ENCODE measurements around the gene PFKFB3. TPM values are rescaled to one million over a fixed set of nuclear protein-coding genes. Genes with fewer than 3 reads are reported as not detected.
"Not testable (repeated sequence)": the region's sequence is repeated elsewhere in the genome, so short reads cannot be mapped to it uniquely, and the experiment has no call there.

Gene PFKFB3
- polyA plus RNA-seq, 1 donor = 14.1 TPM

- DNase-seq (ENCODE audit: low read depth) = no peak
These were observed 69.4 kb downstream of the PFKFB3 start for GRCh38 chr10:6272126-6272525.

GRCh38 chr10:6273351-6273750 is 70.6 kb downstream of the PFKFB3 start:
- no peak for DNase-seq (ENCODE audit: low read depth)

GRCh38 chr10:6274040-6274439 is 71.3 kb downstream of the PFKFB3 start:
- no peak for DNase-seq (ENCODE audit: low read depth)

GRCh38 chr10:6274484-6274883 is 71.8 kb downstream of the PFKFB3 start:
- no peak for DNase-seq (ENCODE audit: low read depth)

- DNase-seq (ENCODE audit: low read depth) = no peak
These were observed 72.6 kb downstream of the PFKFB3 start for GRCh38 chr10:6275022-6275997.

- DNase-seq (ENCODE audit: low read depth) = no peak
These were observed 73.6 kb downstream of the PFKFB3 start for GRCh38 chr10:6276356-6276755.

GRCh38 chr10:6278519-6279120 is 75.9 kb downstream of the PFKFB3 start:
- DNase-seq (ENCODE audit: low read depth) = no peak

GRCh38 chr10:6279540-6280267 is 77.0 kb downstream of the PFKFB3 start:
- DNase-seq (ENCODE audit: low read depth) = no peak

GRCh38 chr10:6280291-6280690 is 77.6 kb downstream of the PFKFB3 start:
- DNase-seq (ENCODE audit: low read depth) = no peak

GRCh38 chr10:6282454-6282958 is 79.8 kb downstream of the PFKFB3 start:
- DNase-seq (ENCODE audit: low read depth) = no peak

GRCh38 chr10:6283655-6284054 is 80.9 kb downstream of the PFKFB3 start:
- DNase-seq (ENCODE audit: low read depth) = no peak

- not testable (repeated sequence) for DNase-seq (ENCODE audit: low read depth)
These were observed 87.9 kb downstream of the PFKFB3 start for GRCh38 chr10:6290621-6291020.

GRCh38 chr10:6292741-6293151 is 90.0 kb downstream of the PFKFB3 start:
- DNase-seq (ENCODE audit: low read depth) = no peak

- DNase-seq (ENCODE audit: low read depth) = not testable (repeated sequence)
These were observed 93.7 kb downstream of the PFKFB3 start for GRCh38 chr10:6296425-6296824.

GRCh38 chr10:6296828-6297251 is 94.1 kb downstream of the PFKFB3 start:
- no peak for DNase-seq (ENCODE audit: low read depth)

- DNase-seq (ENCODE audit: low read depth) = no peak
These were observed 94.8 kb downstream of the PFKFB3 start for GRCh38 chr10:6297522-6297921.

- no peak for DNase-seq (ENCODE audit: low read depth)
These were observed 95.2 kb downstream of the PFKFB3 start for GRCh38 chr10:6297951-6298381.

GRCh38 chr10:6298428-6298827 is 95.7 kb downstream of the PFKFB3 start:
- DNase-seq (ENCODE audit: low read depth) = no peak

GRCh38 chr10:6299234-6299633 is 96.5 kb downstream of the PFKFB3 start:
- no peak for DNase-seq (ENCODE audit: low read depth)

- DNase-seq (ENCODE audit: low read depth) = no peak
These were observed 97.0 kb downstream of the PFKFB3 start for GRCh38 chr10:6299743-6300105.

GRCh38 chr10:6300106-6300783 is 97.5 kb downstream of the PFKFB3 start:
- DNase-seq (ENCODE audit: low read depth) = no peak

Data from forelimb muscle (tissue), 1 donor.